PFSK-1 (cell line): Measurements from ENCODE around the gene BMPR2.

Experiments
- REST ChIP-seq, 2 experiments: IDR thresholded peaks; 2 replicates each; pipeline versions ENCODE4 v1.6.1 to v1.8.0; 2011 to 2012; ENCODE audit warnings: low read depth in 2 of 2, low read length in 2 of 2, control low read depth in 1 of 2, inconsistent platforms in 1 of 2, mild to moderate bottlenecking in 1 of 2, moderate library complexity in 1 of 2; ENCODE audit not compliant: insufficient read depth in 1 of 2
- SIN3A ChIP-seq: IDR thresholded peaks from 2 replicates; pipeline ENCODE4 v1.6.1; 2012; ENCODE audit warnings: mild to moderate bottlenecking, low read length, moderate library complexity, borderline replicate concordance; ENCODE audit not compliant: insufficient read depth

DNA sequence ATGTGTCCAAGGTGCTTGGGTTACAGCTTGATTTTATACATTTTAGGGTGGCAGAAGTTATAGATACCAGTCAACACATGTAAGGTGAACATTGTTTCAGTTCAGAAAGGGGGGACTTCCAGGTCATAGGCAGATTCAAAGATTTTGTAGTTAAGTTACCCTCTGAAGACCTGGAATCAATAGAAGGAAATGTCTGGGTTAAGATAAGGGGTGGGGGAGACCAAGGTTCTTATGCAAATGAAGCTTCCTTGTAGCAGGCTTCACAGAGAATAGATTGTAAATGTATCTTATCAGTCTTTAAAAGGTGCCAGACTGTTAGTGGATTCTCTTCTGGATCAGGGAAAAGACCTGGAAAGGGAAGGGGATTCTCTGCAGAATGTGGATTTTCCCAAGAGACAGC lies 42.4 kb downstream of the BMPR2 start:
- TF ChIP-seq SIN3A, result no peak
- no peak for TF ChIP-seq REST (IDR thresholded peaks at IDR 0.05; ENCODE audit: insufficient read depth in 1 of 2, low read depth in 2 of 2, low read length in 2 of 2)
